ENCODE results near the gene GTF3C4. TPM values are rescaled to one million over a fixed set of nuclear protein-coding genes. Genes with fewer than 3 reads are reported as not detected.

GTF3C4 gene
- total RNA-seq, 1 donor from 2014 or later, result 21.3 TPM

- DNase-seq (ENCODE audit: low read depth), result no peak
- H3K4me3 ChIP-seq (ENCODE audit: low read depth, low read length), result no peak overlapping the region
- H3K27me3 ChIP-seq (ENCODE audit: control insufficient read depth, insufficient read depth, low read length), result peaks cover 2% of the 10 kb centered on the region
- TF ChIP-seq, protein P1, sequence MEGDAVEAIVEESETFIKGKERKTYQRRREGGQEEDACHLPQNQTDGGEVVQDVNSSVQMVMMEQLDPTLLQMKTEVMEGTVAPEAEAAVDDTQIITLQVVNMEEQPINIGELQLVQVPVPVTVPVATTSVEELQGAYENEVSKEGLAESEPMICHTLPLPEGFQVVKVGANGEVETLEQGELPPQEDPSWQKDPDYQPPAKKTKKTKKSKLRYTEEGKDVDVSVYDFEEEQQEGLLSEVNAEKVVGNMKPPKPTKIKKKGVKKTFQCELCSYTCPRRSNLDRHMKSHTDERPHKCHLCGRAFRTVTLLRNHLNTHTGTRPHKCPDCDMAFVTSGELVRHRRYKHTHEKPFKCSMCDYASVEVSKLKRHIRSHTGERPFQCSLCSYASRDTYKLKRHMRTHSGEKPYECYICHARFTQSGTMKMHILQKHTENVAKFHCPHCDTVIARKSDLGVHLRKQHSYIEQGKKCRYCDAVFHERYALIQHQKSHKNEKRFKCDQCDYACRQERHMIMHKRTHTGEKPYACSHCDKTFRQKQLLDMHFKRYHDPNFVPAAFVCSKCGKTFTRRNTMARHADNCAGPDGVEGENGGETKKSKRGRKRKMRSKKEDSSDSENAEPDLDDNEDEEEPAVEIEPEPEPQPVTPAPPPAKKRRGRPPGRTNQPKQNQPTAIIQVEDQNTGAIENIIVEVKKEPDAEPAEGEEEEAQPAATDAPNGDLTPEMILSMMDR (IDR thresholded peaks at IDR 0.05; ENCODE audit: insufficient read depth, low read length, poor library complexity, severe bottlenecking), result no peak
- H3K36me3 ChIP-seq (ENCODE audit: control insufficient read depth, insufficient read depth, low read length), result no peaks in the 10 kb centered on the region
Measured at GRCh38 chr9:132730054-132731033, 60.1 kb downstream of the GTF3C4 start.

- TF ChIP-seq, protein P1 (IDR thresholded peaks at IDR 0.05; ENCODE audit: insufficient read depth, low read length, poor library complexity, severe bottlenecking), result no peak
- no peaks in the 10 kb centered on the region for H3K36me3 ChIP-seq (ENCODE audit: control insufficient read depth, insufficient read depth, low read length)
- peaks cover 2% of the 10 kb centered on the region for H3K27me3 ChIP-seq (ENCODE audit: control insufficient read depth, insufficient read depth, low read length)
- no peak for DNase-seq (ENCODE audit: low read depth)
- H3K4me3 ChIP-seq (ENCODE audit: low read depth, low read length), result no peak overlapping the region
Measured at GRCh38 chr9:132731230-132731629, 61.0 kb downstream of the GTF3C4 start.

DNA sequence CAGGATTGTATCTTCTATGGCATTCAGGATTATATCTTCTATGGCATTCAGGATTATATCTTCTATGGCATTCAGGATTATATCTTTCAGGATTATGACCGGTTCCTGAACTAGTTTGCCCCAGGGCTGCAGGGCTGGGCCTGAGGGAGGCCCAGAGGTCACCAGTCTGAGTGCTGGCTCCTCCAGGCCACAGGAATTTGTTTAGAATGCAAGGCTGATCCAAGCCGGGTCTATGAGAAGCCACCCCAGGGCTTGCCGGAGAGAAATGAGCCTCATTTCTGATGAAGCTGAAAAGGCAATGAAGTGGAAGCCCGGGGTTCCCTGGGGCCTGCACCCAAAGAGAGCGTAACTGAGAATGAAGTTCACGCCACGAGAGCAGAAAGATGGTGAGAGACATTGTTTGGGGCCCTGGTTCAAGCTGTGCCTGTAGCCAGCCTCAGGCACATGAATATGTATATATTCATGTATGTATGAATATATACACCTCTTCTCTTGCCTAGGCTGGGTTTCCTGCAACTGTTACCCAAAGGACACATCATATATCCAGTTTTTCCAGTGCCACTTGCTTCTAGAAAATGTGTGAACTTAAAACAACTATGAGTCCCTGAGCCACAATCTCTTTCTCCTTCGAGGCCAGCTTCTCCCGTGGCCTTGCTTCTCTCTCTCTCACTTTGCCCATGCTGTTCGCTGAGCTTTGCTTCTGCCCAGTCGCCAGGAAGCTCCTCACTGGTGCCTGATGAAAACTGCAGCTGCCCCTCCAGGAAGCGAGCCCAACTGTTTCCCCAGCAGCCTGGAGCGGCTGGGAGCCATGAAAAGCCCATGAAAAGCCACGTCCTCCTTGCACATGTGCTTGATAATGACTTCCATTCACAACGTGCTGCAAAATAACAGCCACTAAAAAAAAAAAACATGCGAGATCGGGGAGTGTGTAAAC, 62.3 kb downstream of the GTF3C4 start:
- Histone ChIP-seq H3K27me3 (ENCODE audit: control insufficient read depth, insufficient read depth, low read length) (peaks cover 2% of the 10 kb centered on the region), H3K4me3 (ENCODE audit: low read depth, low read length) (no peak overlapping the region), H3K36me3 (ENCODE audit: control insufficient read depth, insufficient read depth, low read length) (no peaks in the 10 kb centered on the region)
- TF ChIP-seq, protein P1 (IDR thresholded peaks at IDR 0.05; ENCODE audit: insufficient read depth, low read length, poor library complexity, severe bottlenecking), result no peak
- no peak for DNase-seq (ENCODE audit: low read depth)

GRCh38 chr9:132733260-132733815, 63.1 kb downstream of the GTF3C4 start:
- no peaks in the 10 kb centered on the region for H3K36me3 ChIP-seq (ENCODE audit: control insufficient read depth, insufficient read depth, low read length)
- no peak overlapping the region for H3K4me3 ChIP-seq (ENCODE audit: low read depth, low read length)
- no peak for DNase-seq (ENCODE audit: low read depth)
- TF ChIP-seq, protein P1 (IDR thresholded peaks at IDR 0.05; ENCODE audit: insufficient read depth, low read length, poor library complexity, severe bottlenecking), result no peak
- peaks cover 2% of the 10 kb centered on the region for H3K27me3 ChIP-seq (ENCODE audit: control insufficient read depth, insufficient read depth, low read length)

GRCh38 chr9:132739710-132740310, 69.5 kb downstream of the GTF3C4 start:
- Histone ChIP-seq H3K4me3 (ENCODE audit: low read depth, low read length) (no peak overlapping the region), H3K27me3 (ENCODE audit: control insufficient read depth, insufficient read depth, low read length) (peaks cover 31% of the 10 kb centered on the region), H3K36me3 (ENCODE audit: control insufficient read depth, insufficient read depth, low read length) (no peaks in the 10 kb centered on the region)
- DNase-seq (ENCODE audit: low read depth), result no peak
- TF ChIP-seq, protein P1 (IDR thresholded peaks at IDR 0.05; ENCODE audit: insufficient read depth, low read length, poor library complexity, severe bottlenecking), result no peak
